ENCODE measurements around the gene GBX2.

The GBX2 gene

GRCh38 chr2:236168110-236169080 is at the start of gene GBX2:
Gene GBX2, minus strand, starts transcription at chr2:236168386. Its CDS starts 415 bp downstream, at chr2:236167971.
- no peak for ATAC-seq (replicated peaks; ENCODE audit: extremely low read depth, poor library complexity, severe bottlenecking)
- no peaks in the 10 kb centered on the region for H3K9me3 Mint-ChIP-seq

GRCh38 chr2:236217926-236218325 is 49.7 kb upstream of the GBX2 start:
- no peak for ATAC-seq (replicated peaks; ENCODE audit: extremely low read depth, poor library complexity, severe bottlenecking)
- no peaks in the 10 kb centered on the region for H3K36me3 Mint-ChIP-seq (ENCODE audit: insufficient read depth)
- peaks cover 58% of the 10 kb centered on the region for H3K27me3 Mint-ChIP-seq

More at GRCh38 chr2:236168110-236169080, at the start of gene GBX2:
- H3K27me3 Mint-ChIP-seq = peaks cover 61% of the 10 kb centered on the region
- H3K27ac Mint-ChIP-seq (ENCODE audit: low read depth) = no peak within 1 kb of the TSS
- H3K36me3 Mint-ChIP-seq (ENCODE audit: insufficient read depth) = peaks cover 2% of the 10 kb centered on the region
- DNase-seq (ENCODE audit: low spot score in 2 of 2) = no peak
- H3K4me3 Mint-ChIP-seq = no peak within 1 kb of the TSS
- H3K4me1 Mint-ChIP-seq = peaks cover 8% of the 10 kb centered on the region

GRCh38 chr2:236216711-236217110 is 48.5 kb upstream of the GBX2 start:
- no peaks in the 10 kb centered on the region for H3K4me1 Mint-ChIP-seq
- H3K9me3 Mint-ChIP-seq = no peaks in the 10 kb centered on the region
- no peaks in the 10 kb centered on the region for H3K36me3 Mint-ChIP-seq (ENCODE audit: insufficient read depth)
- no peak overlapping the region for H3K4me3 Mint-ChIP-seq
- H3K27ac Mint-ChIP-seq (ENCODE audit: low read depth) = no peak overlapping the region
- DNase-seq (ENCODE audit: low spot score in 2 of 2) (peak in 1 of 2 donors; percentile 1), ATAC-seq (replicated peaks; ENCODE audit: extremely low read depth, poor library complexity, severe bottlenecking) (no peak)
- peaks cover 59% of the 10 kb centered on the region for H3K27me3 Mint-ChIP-seq

More at GRCh38 chr2:236217926-236218325, 49.7 kb upstream of the GBX2 start:
- DNase-seq (ENCODE audit: low spot score in 2 of 2) = no peak
- Mint-ChIP-seq H3K4me3 (no peak overlapping the region), H3K4me1 (no peaks in the 10 kb centered on the region), H3K27ac (ENCODE audit: low read depth) (no peak overlapping the region), H3K9me3 (no peaks in the 10 kb centered on the region)

- Mint-ChIP-seq H3K27me3 (peaks cover 67% of the 10 kb centered on the region), H3K4me3 (no peak overlapping the region), H3K27ac (ENCODE audit: low read depth) (no peak overlapping the region), H3K36me3 (ENCODE audit: insufficient read depth) (no peaks in the 10 kb centered on the region), H3K4me1 (no peaks in the 10 kb centered on the region), H3K9me3 (no peaks in the 10 kb centered on the region)
- ATAC-seq (replicated peaks; ENCODE audit: extremely low read depth, poor library complexity, severe bottlenecking) = no peak
- DNase-seq (ENCODE audit: low spot score in 2 of 2) = no peak
Observed at GRCh38 chr2:236215761-236216333, 47.7 kb upstream of the GBX2 start.

GRCh38 chr2:236215196-236215595 is 47.0 kb upstream of the GBX2 start:
- no peak for DNase-seq (ENCODE audit: low spot score in 2 of 2)
- Mint-ChIP-seq H3K27ac (ENCODE audit: low read depth) (no peak overlapping the region), H3K9me3 (no peaks in the 10 kb centered on the region), H3K36me3 (ENCODE audit: insufficient read depth) (no peaks in the 10 kb centered on the region), H3K4me3 (no peak overlapping the region), H3K4me1 (no peaks in the 10 kb centered on the region), H3K27me3 (peaks cover 68% of the 10 kb centered on the region)
- no peak for ATAC-seq (replicated peaks; ENCODE audit: extremely low read depth, poor library complexity, severe bottlenecking)

- DNase-seq (ENCODE audit: low spot score in 2 of 2) (no peak), ATAC-seq (replicated peaks; ENCODE audit: extremely low read depth, poor library complexity, severe bottlenecking) (no peak)
- H3K36me3 Mint-ChIP-seq (ENCODE audit: insufficient read depth) = no peaks in the 10 kb centered on the region
- H3K4me1 Mint-ChIP-seq = no peaks in the 10 kb centered on the region
- no peaks in the 10 kb centered on the region for H3K9me3 Mint-ChIP-seq
- no peak overlapping the region for H3K27ac Mint-ChIP-seq (ENCODE audit: low read depth)
- H3K4me3 Mint-ChIP-seq = no peak overlapping the region
- peaks cover 70% of the 10 kb centered on the region for H3K27me3 Mint-ChIP-seq
Observed at GRCh38 chr2:236214376-236214995, 46.3 kb upstream of the GBX2 start.

GRCh38 chr2:236211296-236211695 is 43.1 kb upstream of the GBX2 start:
- no peaks in the 10 kb centered on the region for H3K36me3 Mint-ChIP-seq (ENCODE audit: insufficient read depth)
- no peaks in the 10 kb centered on the region for H3K9me3 Mint-ChIP-seq
- no peak for ATAC-seq (replicated peaks; ENCODE audit: extremely low read depth, poor library complexity, severe bottlenecking)

GRCh38 chr2:236210536-236210935 is 42.4 kb upstream of the GBX2 start:
- H3K9me3 Mint-ChIP-seq = no peaks in the 10 kb centered on the region
- no peaks in the 10 kb centered on the region for H3K4me1 Mint-ChIP-seq
- DNase-seq (ENCODE audit: low spot score in 2 of 2) (no peak), ATAC-seq (replicated peaks; ENCODE audit: extremely low read depth, poor library complexity, severe bottlenecking) (no peak)
- no peaks in the 10 kb centered on the region for H3K36me3 Mint-ChIP-seq (ENCODE audit: insufficient read depth)
- H3K27me3 Mint-ChIP-seq = peaks cover 45% of the 10 kb centered on the region
- no peak overlapping the region for H3K27ac Mint-ChIP-seq (ENCODE audit: low read depth)
- no peak overlapping the region for H3K4me3 Mint-ChIP-seq

More at GRCh38 chr2:236211296-236211695, 43.1 kb upstream of the GBX2 start:
- Mint-ChIP-seq H3K4me1 (no peaks in the 10 kb centered on the region), H3K27me3 (peaks cover 52% of the 10 kb centered on the region), H3K4me3 (no peak overlapping the region), H3K27ac (ENCODE audit: low read depth) (no peak overlapping the region)
- DNase-seq (ENCODE audit: low spot score in 2 of 2) = no peak

- ATAC-seq (replicated peaks; ENCODE audit: extremely low read depth, poor library complexity, severe bottlenecking) (no peak), DNase-seq (ENCODE audit: low spot score in 2 of 2) (no peak)
- H3K4me1 Mint-ChIP-seq = no peaks in the 10 kb centered on the region
- no peaks in the 10 kb centered on the region for H3K36me3 Mint-ChIP-seq (ENCODE audit: insufficient read depth)
- H3K27me3 Mint-ChIP-seq = peaks cover 40% of the 10 kb centered on the region
- H3K4me3 Mint-ChIP-seq = no peak overlapping the region
- no peaks in the 10 kb centered on the region for H3K9me3 Mint-ChIP-seq
- H3K27ac Mint-ChIP-seq (ENCODE audit: low read depth) = no peak overlapping the region
Observed at GRCh38 chr2:236209996-236210395, 41.8 kb upstream of the GBX2 start.

GRCh38 chr2:236209535-236209934 is 41.3 kb upstream of the GBX2 start:
- Mint-ChIP-seq H3K9me3 (no peaks in the 10 kb centered on the region), H3K4me3 (no peak overlapping the region), H3K36me3 (ENCODE audit: insufficient read depth) (no peaks in the 10 kb centered on the region), H3K27me3 (peaks cover 40% of the 10 kb centered on the region), H3K4me1 (no peaks in the 10 kb centered on the region), H3K27ac (ENCODE audit: low read depth) (no peak overlapping the region)
- ATAC-seq (replicated peaks; ENCODE audit: extremely low read depth, poor library complexity, severe bottlenecking) = no peak
- no peak for DNase-seq (ENCODE audit: low spot score in 2 of 2)

GRCh38 chr2:236208019-236208926 is 40.1 kb upstream of the GBX2 start:
- Mint-ChIP-seq H3K27ac (ENCODE audit: low read depth) (no peak overlapping the region), H3K36me3 (ENCODE audit: insufficient read depth) (no peaks in the 10 kb centered on the region), H3K9me3 (no peaks in the 10 kb centered on the region), H3K4me3 (no peak overlapping the region), H3K4me1 (no peaks in the 10 kb centered on the region), H3K27me3 (peaks cover 32% of the 10 kb centered on the region)
- ATAC-seq (replicated peaks; ENCODE audit: extremely low read depth, poor library complexity, severe bottlenecking) (no peak), DNase-seq (ENCODE audit: low spot score in 2 of 2) (no peak)

- no peaks in the 10 kb centered on the region for H3K4me1 Mint-ChIP-seq
- H3K36me3 Mint-ChIP-seq (ENCODE audit: insufficient read depth) = no peaks in the 10 kb centered on the region
- no peaks in the 10 kb centered on the region for H3K9me3 Mint-ChIP-seq
- H3K27me3 Mint-ChIP-seq = peaks cover 24% of the 10 kb centered on the region
- ATAC-seq (replicated peaks; ENCODE audit: extremely low read depth, poor library complexity, severe bottlenecking) (no peak), DNase-seq (ENCODE audit: low spot score in 2 of 2) (no peak)
- H3K27ac Mint-ChIP-seq (ENCODE audit: low read depth) = no peak overlapping the region
- H3K4me3 Mint-ChIP-seq = no peak overlapping the region
Observed at GRCh38 chr2:236207472-236207871, 39.3 kb upstream of the GBX2 start.
